ENCODE data around the gene CYB5D1. TPM values are rescaled to one million over a fixed set of nuclear protein-coding genes. Genes with fewer than 3 reads are reported as not detected.

Gene CYB5D1
- polyA plus RNA-seq, 1 donor (not counting 4 experiments of a cell fraction or from before 2014, with no cell fraction given) = 14.8 TPM

- peaks cover 44% of the 10 kb centered on the region for H3K4me1 ChIP-seq (ENCODE audit: control insufficient read depth, extremely low read depth, insufficient read depth, low read length)
Observed at GRCh38 chr17:7843257-7843535, 14.6 kb upstream of the CYB5D1 start.

GRCh38 chr17:7843536-7844291 is 14.1 kb upstream of the CYB5D1 start:
- Histone ChIP-seq H3K9me1 (ENCODE audit: control insufficient read depth, extremely low read depth, insufficient read depth, low read length) (no peaks in the 10 kb centered on the region), H3K4me1 (ENCODE audit: control insufficient read depth, extremely low read depth, insufficient read depth, low read length) (peaks cover 40% of the 10 kb centered on the region), H3K9me3 (ENCODE audit: control insufficient read depth, low read depth, low read length) (no peaks in the 10 kb centered on the region), H3K36me3 (ENCODE audit: control insufficient read depth in 2 of 2, extremely low read depth in 1 of 2, insufficient read depth in 2 of 2, low read length in 2 of 2) (peaks cover 15 to 17% of the 10 kb centered on the region in 2 experiments), H3K27me3 (ENCODE audit: control insufficient read depth, extremely low read depth, insufficient read depth, low read length) (no peaks in the 10 kb centered on the region), H3K4me2 (ENCODE audit: control insufficient read depth, extremely low read depth, insufficient read depth, low read depth, low read length) (peak overlapping the region; percentile 99), H3K79me2 (ENCODE audit: control insufficient read depth, insufficient read depth, low read length) (peaks cover 27% of the 10 kb centered on the region), H3K4me3 (ENCODE audit: control insufficient read depth in 2 of 3, extremely low read depth in 1 of 3, insufficient read depth in 2 of 3, low read depth in 1 of 3, low read length in 3 of 3) (peak overlapping the region; percentile 67 to 98 (median 97)), H2AFZ (ENCODE audit: control insufficient read depth, low read length) (peak overlapping the region; percentile 22), H3K9ac (ENCODE audit: control insufficient read depth, extremely low read depth, insufficient read depth, low read length) (peak overlapping the region; percentile 99), H3K27ac (ENCODE audit: control insufficient read depth, insufficient read depth, low read length) (peak overlapping the region; percentile 99), H4K20me1 (ENCODE audit: control insufficient read depth, extremely low read depth, insufficient read depth, low read length) (peaks cover 3% of the 10 kb centered on the region)
- dilution Hi-C loops (cut with MboI; ENCODE audit: extremely low pct_ligation_motif_present, low sequenced_read_pairs) = no loop called here
- TF ChIP-seq EZH2 (IDR thresholded peaks at IDR 0.05; ENCODE audit: low read length) (no peak), CTCF (optimal IDR thresholded peaks at IDR 0.05 in 1 of 3, IDR thresholded peaks at IDR 0.05 in 1 of 3, conservative IDR thresholded peaks at IDR 0.05 in 1 of 3; ENCODE audit: extremely low read depth in 1 of 3, insufficient read depth in 2 of 3, low read length in 3 of 3) (no peak)
- DNase-seq (ENCODE audit: low read depth, low spot score) (no peak), FAIRE-seq (no peak)

More at GRCh38 chr17:7843257-7843535, 14.6 kb upstream of the CYB5D1 start:
- Histone ChIP-seq H3K4me3 (ENCODE audit: control insufficient read depth in 2 of 3, extremely low read depth in 1 of 3, insufficient read depth in 2 of 3, low read depth in 1 of 3, low read length in 3 of 3) (peak overlapping the region; percentile 67 to 98 (median 97)), H2AFZ (ENCODE audit: control insufficient read depth, low read length) (peak overlapping the region; percentile 22), H3K9ac (ENCODE audit: control insufficient read depth, extremely low read depth, insufficient read depth, low read length) (peak overlapping the region; percentile 99), H3K4me2 (ENCODE audit: control insufficient read depth, extremely low read depth, insufficient read depth, low read depth, low read length) (peak overlapping the region; percentile 99), H3K27me3 (ENCODE audit: control insufficient read depth, extremely low read depth, insufficient read depth, low read length) (no peaks in the 10 kb centered on the region), H3K36me3 (ENCODE audit: control insufficient read depth in 2 of 2, extremely low read depth in 1 of 2, insufficient read depth in 2 of 2, low read length in 2 of 2) (peaks cover 14 to 16% of the 10 kb centered on the region in 2 experiments), H3K79me2 (ENCODE audit: control insufficient read depth, insufficient read depth, low read length) (peaks cover 30% of the 10 kb centered on the region), H3K27ac (ENCODE audit: control insufficient read depth, insufficient read depth, low read length) (peak overlapping the region; percentile 99), H3K9me3 (ENCODE audit: control insufficient read depth, low read depth, low read length) (no peaks in the 10 kb centered on the region), H4K20me1 (ENCODE audit: control insufficient read depth, extremely low read depth, insufficient read depth, low read length) (peaks cover 3% of the 10 kb centered on the region), H3K9me1 (ENCODE audit: control insufficient read depth, extremely low read depth, insufficient read depth, low read length) (no peaks in the 10 kb centered on the region)
- no peak for DNase-seq (ENCODE audit: low read depth, low spot score)
- TF ChIP-seq EZH2 (IDR thresholded peaks at IDR 0.05; ENCODE audit: low read length) (no peak), CTCF (optimal IDR thresholded peaks at IDR 0.05 in 1 of 3, IDR thresholded peaks at IDR 0.05 in 1 of 3, conservative IDR thresholded peaks at IDR 0.05 in 1 of 3; ENCODE audit: extremely low read depth in 1 of 3, insufficient read depth in 2 of 3, low read length in 3 of 3) (no peak)
- dilution Hi-C loops (cut with MboI; ENCODE audit: extremely low pct_ligation_motif_present, low sequenced_read_pairs) = no loop called here
- FAIRE-seq = no peak
